Measurements from ENCODE around the gene CD99.

DNA sequence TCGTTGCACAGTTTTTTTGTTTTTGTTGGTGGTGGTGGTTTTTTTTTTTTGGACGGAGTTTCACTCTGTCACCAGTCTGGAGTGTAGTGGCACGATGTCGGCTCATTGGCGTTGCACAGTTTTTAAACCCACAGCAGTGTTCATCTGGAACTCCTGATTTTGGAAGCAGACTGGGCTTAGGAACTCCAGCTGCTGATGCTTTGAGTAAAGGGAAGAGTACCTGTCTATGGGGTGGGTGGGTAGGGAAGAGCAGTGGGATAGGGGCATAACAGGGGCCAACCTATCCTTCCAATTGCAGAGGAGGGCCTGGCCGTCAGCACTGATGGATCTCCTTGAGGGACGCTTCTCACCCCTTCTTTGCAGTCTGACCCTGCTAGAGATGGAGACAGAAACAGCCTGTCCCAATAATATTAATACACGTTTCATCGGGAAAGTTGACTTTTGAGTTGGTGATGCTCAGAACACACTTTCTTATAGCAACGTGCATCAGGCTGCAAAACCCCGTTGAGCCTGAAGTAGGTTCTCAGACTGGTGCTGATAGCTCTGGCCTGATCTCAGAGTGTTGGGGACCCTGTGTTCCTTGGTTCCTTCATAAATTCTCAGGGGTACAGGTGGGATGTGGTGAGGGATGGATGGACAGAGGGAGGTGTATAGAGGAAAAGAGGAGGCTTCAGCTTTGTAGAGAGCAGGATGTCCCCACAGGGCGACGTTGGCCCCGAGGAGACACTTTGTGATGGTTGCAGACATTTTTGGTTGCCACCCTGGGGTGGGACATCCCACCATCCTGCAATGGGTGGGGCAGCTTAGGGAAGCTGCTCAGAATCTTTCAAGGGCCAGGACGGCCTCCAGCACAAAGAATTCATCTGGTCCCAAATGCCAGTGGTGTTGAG lies 2.3 kb downstream of the CD99 start:
- TF ChIP-seq POLR2A (IDR thresholded peaks at IDR 0.05) (no peak), EP300 (IDR thresholded peaks at IDR 0.05) (no peak)
- TF ChIP-seq, protein P1, sequence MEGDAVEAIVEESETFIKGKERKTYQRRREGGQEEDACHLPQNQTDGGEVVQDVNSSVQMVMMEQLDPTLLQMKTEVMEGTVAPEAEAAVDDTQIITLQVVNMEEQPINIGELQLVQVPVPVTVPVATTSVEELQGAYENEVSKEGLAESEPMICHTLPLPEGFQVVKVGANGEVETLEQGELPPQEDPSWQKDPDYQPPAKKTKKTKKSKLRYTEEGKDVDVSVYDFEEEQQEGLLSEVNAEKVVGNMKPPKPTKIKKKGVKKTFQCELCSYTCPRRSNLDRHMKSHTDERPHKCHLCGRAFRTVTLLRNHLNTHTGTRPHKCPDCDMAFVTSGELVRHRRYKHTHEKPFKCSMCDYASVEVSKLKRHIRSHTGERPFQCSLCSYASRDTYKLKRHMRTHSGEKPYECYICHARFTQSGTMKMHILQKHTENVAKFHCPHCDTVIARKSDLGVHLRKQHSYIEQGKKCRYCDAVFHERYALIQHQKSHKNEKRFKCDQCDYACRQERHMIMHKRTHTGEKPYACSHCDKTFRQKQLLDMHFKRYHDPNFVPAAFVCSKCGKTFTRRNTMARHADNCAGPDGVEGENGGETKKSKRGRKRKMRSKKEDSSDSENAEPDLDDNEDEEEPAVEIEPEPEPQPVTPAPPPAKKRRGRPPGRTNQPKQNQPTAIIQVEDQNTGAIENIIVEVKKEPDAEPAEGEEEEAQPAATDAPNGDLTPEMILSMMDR (IDR thresholded peaks at IDR 0.05), result no peak
